ENCODE results near the gene TCERG1. TPM values are rescaled to one million over a fixed set of nuclear protein-coding genes. Genes with fewer than 3 reads are reported as not detected.
A peak's percentile ranks its signal among the peaks of the same experiment; 100 is the strongest.

Gene TCERG1
- total RNA-seq, 1 donor from 2014 or later = 155 TPM

- Mint-ChIP-seq H3K27me3 (no peaks in the 10 kb centered on the region), H3K4me3 (no peak overlapping the region), H3K36me3 (ENCODE audit: low read depth) (peaks cover 17% of the 10 kb centered on the region), H3K9me3 (no peaks in the 10 kb centered on the region), H3K27ac (no peak overlapping the region), H3K4me1 (no peaks in the 10 kb centered on the region)
- intact Hi-C loops (cut with micrococcal nuclease) = no loop called here
- DNase-seq = peak; percentile 50
Observed at GRCh38 chr5:146515473-146516150, 68.5 kb downstream of the TCERG1 start.

GRCh38 chr5:146516151-146516475 lies 69.0 kb downstream of the TCERG1 start, which contains the start of gene GPR151:
Gene GPR151 (minus strand): TSS chr5:146516190. CDS start chr5:146516113, 77 bp downstream.
- intact Hi-C loops (cut with micrococcal nuclease) = no loop called here
- H3K36me3 Mint-ChIP-seq (ENCODE audit: low read depth) = peaks cover 12% of the 10 kb centered on the region
- H3K4me3 Mint-ChIP-seq = no peak within 1 kb of the TSS
- H3K4me1 Mint-ChIP-seq = no peaks in the 10 kb centered on the region
- no peak for DNase-seq
- no peaks in the 10 kb centered on the region for H3K27me3 Mint-ChIP-seq
- no peak within 1 kb of the TSS for H3K27ac Mint-ChIP-seq
- H3K9me3 Mint-ChIP-seq = no peaks in the 10 kb centered on the region

- no peaks in the 10 kb centered on the region for H3K4me1 Mint-ChIP-seq
- H3K27me3 Mint-ChIP-seq = peaks cover 6% of the 10 kb centered on the region
- DNase-seq = no peak
- H3K36me3 Mint-ChIP-seq (ENCODE audit: low read depth) = no peaks in the 10 kb centered on the region
- H3K9me3 Mint-ChIP-seq = no peaks in the 10 kb centered on the region
- no peak overlapping the region for H3K4me3 Mint-ChIP-seq
- H3K27ac Mint-ChIP-seq = no peak overlapping the region
- intact Hi-C loops (cut with micrococcal nuclease) = no loop called here
Observed at GRCh38 chr5:146519554-146519953, 72.4 kb downstream of the TCERG1 start.

DNA sequence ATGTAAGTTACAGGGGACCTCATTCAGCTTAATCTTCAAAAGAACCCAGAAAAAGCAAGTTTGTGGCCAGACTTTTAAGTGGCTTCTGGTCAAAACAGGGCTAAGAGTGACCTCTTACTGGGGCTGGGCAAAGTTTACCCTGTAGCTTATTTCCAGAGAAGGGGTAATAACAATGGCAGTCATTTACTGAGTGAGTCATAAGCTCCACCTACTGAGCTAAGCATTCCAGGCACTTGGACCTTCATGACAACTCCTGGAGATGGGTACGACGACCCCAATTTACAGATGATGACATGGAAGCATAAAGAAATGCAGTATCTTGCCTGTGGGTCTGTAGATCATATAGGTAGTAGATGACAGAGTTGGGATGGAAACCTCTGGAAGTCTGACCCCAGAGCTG lies 73.6 kb downstream of the TCERG1 start:
- Mint-ChIP-seq H3K36me3 (ENCODE audit: low read depth) (no peaks in the 10 kb centered on the region), H3K27ac (no peak overlapping the region), H3K9me3 (no peaks in the 10 kb centered on the region), H3K4me1 (no peaks in the 10 kb centered on the region), H3K27me3 (peaks cover 6% of the 10 kb centered on the region), H3K4me3 (no peak overlapping the region)
- DNase-seq = no peak
- intact Hi-C loops (cut with micrococcal nuclease) = no loop called here

- intact Hi-C loops (cut with micrococcal nuclease) = no loop called here
Observed at GRCh38 chr5:146521403-146522106, 74.4 kb downstream of the TCERG1 start.

GRCh38 chr5:146523698-146524097 lies 76.6 kb downstream of the TCERG1 start:
- Mint-ChIP-seq H3K4me3 (no peak overlapping the region), H3K9me3 (no peaks in the 10 kb centered on the region), H3K36me3 (ENCODE audit: low read depth) (no peaks in the 10 kb centered on the region), H3K27ac (no peak overlapping the region), H3K4me1 (no peaks in the 10 kb centered on the region), H3K27me3 (peaks cover 11% of the 10 kb centered on the region)
- intact Hi-C loops (cut with micrococcal nuclease) = no loop called here
- no peak for DNase-seq

More at GRCh38 chr5:146521403-146522106, 74.4 kb downstream of the TCERG1 start:
- H3K36me3 Mint-ChIP-seq (ENCODE audit: low read depth) = no peaks in the 10 kb centered on the region
- no peaks in the 10 kb centered on the region for H3K4me1 Mint-ChIP-seq
- no peaks in the 10 kb centered on the region for H3K9me3 Mint-ChIP-seq
- no peak overlapping the region for H3K27ac Mint-ChIP-seq
- H3K27me3 Mint-ChIP-seq = peaks cover 6% of the 10 kb centered on the region
- no peak for DNase-seq
- H3K4me3 Mint-ChIP-seq = no peak overlapping the region

DNA sequence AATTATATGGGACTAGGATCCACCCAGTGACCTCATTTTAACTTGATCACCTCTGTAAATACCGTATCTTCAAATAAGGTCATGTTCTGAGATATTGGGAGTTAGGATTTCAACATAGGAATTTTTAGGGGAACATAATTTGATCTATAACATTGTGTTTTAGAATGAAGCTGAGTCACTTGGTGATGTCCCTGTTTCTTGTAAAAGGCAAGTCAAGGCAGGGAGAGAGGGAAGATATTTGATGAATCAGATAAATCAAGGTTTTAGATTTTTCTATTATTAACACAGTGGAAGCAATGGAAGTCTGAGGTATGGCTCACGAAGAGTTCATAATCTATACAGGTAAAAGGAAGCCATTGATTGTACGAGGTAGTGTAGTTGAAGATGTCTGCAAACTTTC lies 80.7 kb downstream of the TCERG1 start:
- DNase-seq = no peak
- no peak overlapping the region for H3K4me3 Mint-ChIP-seq
- H3K27me3 Mint-ChIP-seq = peaks cover 11% of the 10 kb centered on the region
- H3K4me1 Mint-ChIP-seq = no peaks in the 10 kb centered on the region
- intact Hi-C loops (cut with micrococcal nuclease) = no loop called here
- H3K9me3 Mint-ChIP-seq = no peaks in the 10 kb centered on the region
- no peaks in the 10 kb centered on the region for H3K36me3 Mint-ChIP-seq (ENCODE audit: low read depth)
- no peak overlapping the region for H3K27ac Mint-ChIP-seq

DNA sequence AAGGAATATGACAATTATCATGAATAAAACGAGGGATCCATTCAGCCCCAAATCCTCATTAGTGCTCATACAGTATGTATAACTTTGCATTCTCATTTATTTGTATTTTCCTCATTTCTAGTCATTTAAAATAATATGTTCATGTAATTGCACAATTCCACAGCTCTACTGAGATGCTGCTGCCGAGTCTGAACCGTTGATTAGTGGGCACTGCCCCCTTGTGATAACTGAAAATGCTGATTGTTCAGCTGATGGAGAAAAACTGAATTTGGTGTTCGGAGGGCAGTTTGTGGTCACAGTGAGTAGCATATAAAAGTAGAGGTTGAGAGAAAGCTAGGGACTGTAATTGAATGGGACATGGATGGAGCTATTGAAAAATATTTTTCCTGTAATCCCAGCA lies 81.1 kb downstream of the TCERG1 start:
- H3K9me3 Mint-ChIP-seq = no peaks in the 10 kb centered on the region
- H3K27me3 Mint-ChIP-seq = peaks cover 11% of the 10 kb centered on the region
- no peak overlapping the region for H3K4me3 Mint-ChIP-seq
- intact Hi-C loops (cut with micrococcal nuclease) = no loop called here
- H3K4me1 Mint-ChIP-seq = peaks cover 1% of the 10 kb centered on the region
- no peak for DNase-seq
- no peaks in the 10 kb centered on the region for H3K36me3 Mint-ChIP-seq (ENCODE audit: low read depth)
- no peak overlapping the region for H3K27ac Mint-ChIP-seq

DNA sequence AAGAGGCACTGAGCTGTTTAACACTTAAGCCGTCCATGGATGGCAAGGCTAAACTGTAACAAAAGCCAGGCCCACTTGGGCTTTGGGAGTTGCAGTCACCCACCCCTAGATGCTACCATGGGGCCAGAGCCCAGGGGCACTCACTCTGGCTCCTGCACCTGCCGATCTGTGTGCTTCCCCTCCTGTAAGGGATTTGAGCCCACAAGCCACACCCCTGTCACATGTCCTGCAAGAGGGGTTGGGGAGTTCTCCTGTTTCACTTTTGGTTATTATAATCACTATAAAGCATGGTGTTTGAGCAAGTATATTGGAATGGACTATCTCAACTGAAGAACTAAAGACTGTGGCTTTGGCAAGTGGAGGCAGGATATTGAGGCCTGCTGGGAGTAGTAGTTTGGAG lies 82.9 kb downstream of the TCERG1 start:
- intact Hi-C loops (cut with micrococcal nuclease) = loop anchor here (10.0 kb wide), 1 partner anchor 135 kb away; no protein-coding TSS in a partner anchor
- Mint-ChIP-seq H3K27ac (no peak overlapping the region), H3K9me3 (no peaks in the 10 kb centered on the region), H3K4me1 (peaks cover 4% of the 10 kb centered on the region), H3K4me3 (no peak overlapping the region), H3K36me3 (ENCODE audit: low read depth) (no peaks in the 10 kb centered on the region), H3K27me3 (peaks cover 5% of the 10 kb centered on the region)
- DNase-seq = peak; percentile 69

DNA sequence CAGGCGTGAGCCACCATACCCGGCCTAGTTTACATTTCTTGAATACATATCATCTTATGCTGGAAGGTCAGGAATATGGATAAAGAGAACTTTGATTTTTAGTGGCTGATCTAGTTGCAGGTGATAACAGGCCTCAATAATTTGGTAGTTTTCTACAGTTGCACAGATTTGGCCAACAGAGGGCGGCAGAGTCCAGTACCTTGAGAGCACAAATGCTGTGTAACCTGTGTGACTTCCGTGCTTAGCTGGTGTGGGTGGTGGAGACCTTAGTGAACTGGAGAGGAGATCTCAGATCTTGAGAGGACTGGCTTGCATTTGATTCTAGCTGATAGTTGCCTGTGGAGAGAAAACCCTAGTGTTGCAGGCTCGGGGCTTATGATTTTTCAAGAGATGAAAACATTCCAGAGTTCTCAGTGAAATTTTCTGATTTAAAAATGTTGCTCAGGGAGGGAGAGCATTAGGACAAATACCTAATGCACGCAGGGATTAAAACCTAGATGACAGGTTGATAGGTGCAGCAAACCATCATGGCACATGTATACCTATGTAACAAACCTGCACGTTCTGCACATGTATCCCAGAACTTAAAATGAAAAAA lies 86.2 kb downstream of the TCERG1 start:
- no peaks in the 10 kb centered on the region for H3K9me3 Mint-ChIP-seq
- intact Hi-C loops (cut with micrococcal nuclease) = loop anchor here (1.0 to 10.0 kb wide), 4 partner anchors 9 to 655 kb away; no protein-coding TSS in a partner anchor
- no peak overlapping the region for H3K4me3 Mint-ChIP-seq
- peaks cover 2% of the 10 kb centered on the region for H3K27me3 Mint-ChIP-seq
- H3K27ac Mint-ChIP-seq = no peak overlapping the region
- peak; percentile 92 for DNase-seq
- H3K36me3 Mint-ChIP-seq (ENCODE audit: low read depth) = no peaks in the 10 kb centered on the region
- H3K4me1 Mint-ChIP-seq = peaks cover 4% of the 10 kb centered on the region

DNA sequence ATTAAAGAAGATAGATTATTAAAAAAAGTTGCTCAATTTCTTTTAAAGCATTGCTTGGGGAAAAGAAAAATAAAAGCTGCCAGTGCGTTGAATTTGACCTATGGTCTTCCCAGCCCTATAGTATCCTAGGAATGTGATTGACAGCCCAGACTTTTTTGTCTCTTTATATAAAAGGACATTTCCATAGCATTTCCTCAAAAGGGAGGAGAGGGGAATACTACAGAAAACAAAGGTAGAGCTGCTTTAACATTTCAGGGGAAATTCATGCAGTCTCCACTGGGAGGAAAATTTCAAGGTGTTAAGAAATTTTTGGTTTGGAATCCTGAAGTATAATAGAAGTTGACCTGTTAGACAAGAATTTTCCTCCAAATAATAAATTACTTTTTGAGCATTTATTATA lies 86.7 kb downstream of the TCERG1 start:
- intact Hi-C loops (cut with micrococcal nuclease) = loop anchor here (1.0 to 10.0 kb wide), 4 partner anchors 8 to 655 kb away; no protein-coding TSS in a partner anchor
- Mint-ChIP-seq H3K27ac (no peak overlapping the region), H3K9me3 (no peaks in the 10 kb centered on the region), H3K27me3 (peaks cover 2% of the 10 kb centered on the region), H3K4me3 (no peak overlapping the region), H3K4me1 (peaks cover 4% of the 10 kb centered on the region), H3K36me3 (ENCODE audit: low read depth) (no peaks in the 10 kb centered on the region)
- DNase-seq = no peak

GRCh38 chr5:146538432-146538831 lies 91.3 kb downstream of the TCERG1 start:
- H3K36me3 Mint-ChIP-seq (ENCODE audit: low read depth) = no peaks in the 10 kb centered on the region

GRCh38 chr5:146539973-146540372 lies 92.8 kb downstream of the TCERG1 start:
- Mint-ChIP-seq H3K27ac (no peak overlapping the region), H3K9me3 (no peaks in the 10 kb centered on the region), H3K36me3 (ENCODE audit: low read depth) (no peaks in the 10 kb centered on the region), H3K4me1 (no peaks in the 10 kb centered on the region), H3K4me3 (no peak overlapping the region), H3K27me3 (peaks cover 9% of the 10 kb centered on the region)
- DNase-seq = no peak
- intact Hi-C loops (cut with micrococcal nuclease) = loop anchor here (10.0 kb wide), 1 partner anchor 125 kb away; no protein-coding TSS in a partner anchor

More at GRCh38 chr5:146538432-146538831, 91.3 kb downstream of the TCERG1 start:
- H3K27ac Mint-ChIP-seq = no peak overlapping the region
- H3K9me3 Mint-ChIP-seq = no peaks in the 10 kb centered on the region
- peaks cover under 1% of the 10 kb centered on the region for H3K4me1 Mint-ChIP-seq
- intact Hi-C loops (cut with micrococcal nuclease) = loop anchor here (10.0 kb wide), 1 partner anchor 126 kb away; no protein-coding TSS in a partner anchor
- H3K27me3 Mint-ChIP-seq = peaks cover 8% of the 10 kb centered on the region
- DNase-seq = no peak
- H3K4me3 Mint-ChIP-seq = no peak overlapping the region

GRCh38 chr5:146540414-146540813 lies 93.3 kb downstream of the TCERG1 start:
- Mint-ChIP-seq H3K27me3 (peaks cover 9% of the 10 kb centered on the region), H3K4me1 (no peaks in the 10 kb centered on the region), H3K36me3 (ENCODE audit: low read depth) (no peaks in the 10 kb centered on the region), H3K4me3 (no peak overlapping the region), H3K27ac (no peak overlapping the region), H3K9me3 (no peaks in the 10 kb centered on the region)
- intact Hi-C loops (cut with micrococcal nuclease) = no loop called here
- no peak for DNase-seq
